AG10803 (cell line): Measurements from ENCODE around the gene IL22RA2.

ENCODE experiments used
- DNase-seq: peaks from one replicate; pipeline ENCODE4 v3.0.0; 2010; ENCODE audit warnings: low read depth
- H3K4me3 ChIP-seq: 2 replicates; pipeline ENCODE4 v1.5.1; 2011; ENCODE audit warnings: mild to moderate bottlenecking, low read length, control low read depth
- TF ChIP-seq, protein P1 (sequence below): conservative IDR thresholded peaks from 2 replicates; pipeline ENCODE4 v1.5.1; 2011; ENCODE audit warnings: mild to moderate bottlenecking, low read length, control low read depth, inconsistent platforms

The IL22RA2 gene, protein sequence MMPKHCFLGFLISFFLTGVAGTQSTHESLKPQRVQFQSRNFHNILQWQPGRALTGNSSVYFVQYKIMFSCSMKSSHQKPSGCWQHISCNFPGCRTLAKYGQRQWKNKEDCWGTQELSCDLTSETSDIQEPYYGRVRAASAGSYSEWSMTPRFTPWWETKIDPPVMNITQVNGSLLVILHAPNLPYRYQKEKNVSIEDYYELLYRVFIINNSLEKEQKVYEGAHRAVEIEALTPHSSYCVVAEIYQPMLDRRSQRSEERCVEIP

DNA sequence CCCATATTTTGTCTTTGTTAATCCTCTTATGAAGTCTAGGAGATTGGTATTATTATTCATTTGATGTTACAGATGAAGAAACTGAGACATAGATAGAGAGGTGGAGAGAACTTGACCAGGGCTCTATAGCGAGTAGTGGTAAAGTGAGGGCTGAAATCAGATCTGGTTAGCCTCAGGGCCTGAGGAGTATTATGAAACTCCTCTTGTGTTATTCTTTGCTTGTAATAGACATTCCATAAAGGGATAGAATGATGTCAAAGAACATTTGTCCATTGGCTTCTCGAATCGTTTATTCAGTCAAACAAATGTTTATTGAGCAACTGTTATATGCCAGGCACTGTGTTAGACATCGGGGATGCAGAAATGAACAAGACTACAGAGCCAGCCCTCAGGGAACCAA lies at the start of gene IL22RA2:
Gene IL22RA2 (minus strand): TSS at position 144 of the 400 bp plus-strand sequence. CDS start 11,895 bp downstream, outside the sequence.
- TF ChIP-seq, protein P1, sequence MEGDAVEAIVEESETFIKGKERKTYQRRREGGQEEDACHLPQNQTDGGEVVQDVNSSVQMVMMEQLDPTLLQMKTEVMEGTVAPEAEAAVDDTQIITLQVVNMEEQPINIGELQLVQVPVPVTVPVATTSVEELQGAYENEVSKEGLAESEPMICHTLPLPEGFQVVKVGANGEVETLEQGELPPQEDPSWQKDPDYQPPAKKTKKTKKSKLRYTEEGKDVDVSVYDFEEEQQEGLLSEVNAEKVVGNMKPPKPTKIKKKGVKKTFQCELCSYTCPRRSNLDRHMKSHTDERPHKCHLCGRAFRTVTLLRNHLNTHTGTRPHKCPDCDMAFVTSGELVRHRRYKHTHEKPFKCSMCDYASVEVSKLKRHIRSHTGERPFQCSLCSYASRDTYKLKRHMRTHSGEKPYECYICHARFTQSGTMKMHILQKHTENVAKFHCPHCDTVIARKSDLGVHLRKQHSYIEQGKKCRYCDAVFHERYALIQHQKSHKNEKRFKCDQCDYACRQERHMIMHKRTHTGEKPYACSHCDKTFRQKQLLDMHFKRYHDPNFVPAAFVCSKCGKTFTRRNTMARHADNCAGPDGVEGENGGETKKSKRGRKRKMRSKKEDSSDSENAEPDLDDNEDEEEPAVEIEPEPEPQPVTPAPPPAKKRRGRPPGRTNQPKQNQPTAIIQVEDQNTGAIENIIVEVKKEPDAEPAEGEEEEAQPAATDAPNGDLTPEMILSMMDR: no peak
- DNase-seq: no peak
- no peak within 1 kb of the TSS for H3K4me3 ChIP-seq

DNA sequence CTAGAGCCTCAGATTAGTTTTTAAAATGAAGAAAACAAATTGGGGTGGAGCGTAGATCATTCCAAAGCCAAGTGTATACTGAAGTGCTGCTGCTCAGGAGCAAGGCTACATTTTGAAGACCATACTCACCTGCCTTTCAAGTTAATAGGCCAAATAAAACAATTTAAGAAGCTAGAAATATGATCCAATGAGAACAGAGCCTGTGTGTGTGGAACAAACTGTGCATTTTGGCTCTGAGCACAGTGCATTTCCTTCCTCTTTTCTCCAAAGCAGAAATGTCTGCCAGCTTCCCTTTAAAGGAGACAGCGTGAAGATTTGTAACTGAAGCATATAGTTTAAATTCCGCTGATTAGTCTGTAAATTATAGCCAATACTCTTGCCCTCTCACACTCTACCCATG lies 48.9 kb upstream of the IL22RA2 start:
- H3K4me3 ChIP-seq: no peak overlapping the region
- DNase-seq: no peak
- TF ChIP-seq, protein P1: no peak

DNA sequence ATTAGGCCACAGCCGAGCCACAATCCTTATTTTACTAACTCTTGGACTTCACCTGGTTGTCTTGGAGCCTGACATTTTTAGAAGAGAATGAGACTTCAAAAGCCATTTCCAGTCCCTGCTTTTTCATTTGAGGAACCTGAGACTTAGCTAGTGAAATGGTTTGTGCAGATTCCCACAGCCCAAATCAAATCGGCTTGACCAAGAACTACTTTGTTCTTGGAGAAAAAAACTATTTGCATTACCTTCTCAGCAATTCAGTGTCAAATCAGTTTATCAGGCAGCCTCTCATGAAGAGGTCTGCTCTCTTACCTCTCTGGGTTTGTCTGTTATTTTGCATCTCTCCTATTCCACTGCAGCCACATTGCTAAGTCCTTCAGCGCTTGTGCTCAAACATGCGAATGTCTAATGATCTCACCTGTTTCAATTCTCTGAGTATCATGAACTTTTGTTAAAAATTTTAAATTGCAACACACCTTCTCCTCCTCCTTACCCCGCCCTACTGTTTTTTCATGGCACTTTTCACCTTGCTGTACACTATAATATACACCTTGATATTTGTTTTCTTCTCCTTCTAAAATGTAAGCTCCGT lies 46.3 kb upstream of the IL22RA2 start:
- TF ChIP-seq, protein P1: no peak
- DNase-seq: no peak
- peak overlapping the region; percentile 88 for H3K4me3 ChIP-seq

DNA sequence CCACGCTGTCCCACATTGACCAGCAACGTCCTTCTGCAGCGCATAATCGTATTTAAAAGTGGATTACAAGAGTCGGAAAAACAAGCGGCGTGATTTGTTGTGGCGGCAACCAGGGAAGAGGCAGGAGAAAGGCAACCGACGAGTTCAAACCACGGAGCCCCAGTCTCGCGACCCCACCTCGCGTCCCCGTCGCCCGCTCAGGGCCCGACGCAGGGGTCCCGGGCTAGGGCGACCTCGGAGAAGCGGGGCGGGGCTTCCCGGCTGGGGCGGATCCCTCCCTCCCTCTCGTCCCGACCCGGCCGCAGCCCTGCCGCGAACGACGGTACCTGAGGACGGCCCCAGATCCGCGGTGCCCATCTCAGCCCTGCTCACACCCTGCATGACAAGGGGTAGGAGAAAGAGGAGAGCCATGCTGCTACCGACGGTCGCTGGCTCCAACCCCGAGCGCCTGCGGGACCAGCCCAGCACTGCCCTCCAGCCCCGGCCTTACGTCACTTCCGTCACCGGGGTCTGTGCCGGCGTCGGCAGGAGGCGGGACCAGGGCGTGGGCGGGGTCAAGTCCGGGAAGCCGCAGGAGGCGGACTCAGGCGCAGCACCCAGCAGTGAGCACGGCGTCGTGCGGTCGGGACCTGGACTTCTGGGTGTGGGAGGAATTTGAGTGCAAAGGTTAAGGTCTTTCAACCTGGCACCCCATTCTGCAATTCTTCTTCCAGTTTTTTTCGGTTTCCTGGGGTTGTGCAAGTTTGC lies 45.6 kb upstream of the IL22RA2 start, which contains the start of gene IFNGR1:
Gene IFNGR1 (minus strand): TSS at position 469 of the 747 bp plus-strand sequence. CDS start 58 bp downstream, at position 411.
- DNase-seq: peak; percentile 85
- H3K4me3 ChIP-seq: peak within 1 kb of the TSS; percentile 88
- TF ChIP-seq, protein P1: no peak

DNA sequence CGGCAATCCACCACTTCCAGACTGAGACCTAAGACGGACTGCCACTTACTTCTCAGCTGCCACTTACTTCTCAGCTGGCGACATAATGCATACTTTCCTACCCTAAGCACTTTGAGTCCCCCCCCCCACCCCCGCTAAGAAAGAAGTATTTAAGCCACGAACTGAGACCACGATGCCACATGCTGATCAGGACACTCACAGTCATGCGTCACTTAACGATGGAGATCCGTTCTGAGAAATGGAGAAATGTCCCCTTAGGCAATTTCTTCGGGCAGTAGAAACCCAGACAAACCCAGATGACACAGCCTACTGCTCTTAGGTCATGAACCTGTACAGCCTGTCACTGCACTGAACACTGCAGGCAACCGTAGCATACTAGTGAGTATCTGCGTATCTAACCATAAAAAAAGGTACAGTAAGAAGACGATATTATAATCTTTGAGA lies 45.1 kb upstream of the IL22RA2 start:
- DNase-seq: peak; percentile 66
- TF ChIP-seq, protein P1: no peak
- H3K4me3 ChIP-seq: peak overlapping the region; percentile 88

DNA sequence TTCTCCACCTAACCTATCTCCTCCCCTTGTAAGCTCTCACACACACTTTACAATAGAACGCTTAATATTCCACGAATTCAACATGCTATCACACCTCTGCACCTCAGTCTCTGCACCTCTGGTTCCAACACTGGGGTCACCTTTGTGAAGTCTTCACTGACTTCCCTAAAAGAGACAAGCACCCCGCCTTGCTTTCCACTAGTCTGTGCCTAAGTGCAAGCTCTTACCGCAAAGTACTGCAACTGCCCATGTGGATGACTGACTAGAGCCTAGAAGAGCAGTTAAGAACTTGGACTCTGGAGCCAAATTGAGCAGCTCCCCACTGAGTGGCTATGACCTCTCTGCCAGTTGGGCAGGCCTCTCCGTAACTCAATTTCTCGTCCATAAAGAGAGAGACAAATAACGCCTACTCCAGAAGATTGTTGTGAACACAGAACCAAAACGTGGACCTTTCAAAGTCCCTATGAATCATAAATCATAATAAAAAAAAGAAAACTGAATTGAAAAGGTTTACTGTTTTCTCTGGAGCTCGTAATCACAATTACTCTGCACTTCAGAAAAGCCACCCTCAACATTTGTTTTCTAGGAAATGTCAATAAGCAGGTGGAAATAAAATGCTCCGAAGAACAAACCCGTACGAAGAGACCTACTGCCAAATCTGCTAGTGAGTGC lies 44.5 kb upstream of the IL22RA2 start:
- DNase-seq: peak; percentile 52
- TF ChIP-seq, protein P1: no peak
- peak overlapping the region; percentile 88 for H3K4me3 ChIP-seq
